HepG2 (cell line): ENCODE data around the gene SLC9B2. TPM values are rescaled to one million over a fixed set of nuclear protein-coding genes. Genes with fewer than 3 reads are reported as not detected.

ENCODE experiments used
- ATF3 ChIP-seq: sonication (generic); formaldehyde crosslinking; IDR thresholded peaks from 2 replicates; pipeline ENCODE4 v1.4.0; 2020; ENCODE audit warnings: missing genetic modification reagents
- FOSL1 ChIP-seq: sonication (generic); formaldehyde crosslinking; IDR thresholded peaks from 2 replicates; pipeline ENCODE4 v1.9.0; 2021; ENCODE audit warnings: missing genetic modification reagents, borderline replicate concordance
- GPBP1L1 ChIP-seq: sonication (generic); formaldehyde crosslinking; IDR thresholded peaks from 2 replicates; pipeline ENCODE4 v1.5.0; 2020; ENCODE audit warnings: mild to moderate bottlenecking, missing genetic modification reagents
- HMG20A ChIP-seq: IDR thresholded peaks from 2 replicates; pipeline ENCODE4 v1.6.1; 2016; ENCODE audit warnings: borderline replicate concordance
- HOXA3 ChIP-seq: sonication (generic); formaldehyde crosslinking; IDR thresholded peaks from 2 replicates; pipeline ENCODE4 v1.5.0; 2020; ENCODE audit warnings: missing genetic modification reagents
- KDM4B ChIP-seq: sonication (generic); formaldehyde crosslinking; IDR thresholded peaks from 2 replicates; pipeline ENCODE4 v1.4.0; 2020; ENCODE audit warnings: missing genetic modification reagents
- KMT2A ChIP-seq: sonication (generic); formaldehyde crosslinking; IDR thresholded peaks from 2 replicates; pipeline ENCODE4 v1.4.0; 2020; ENCODE audit warnings: missing genetic modification reagents
- NCOA2 ChIP-seq: sonication (generic); formaldehyde crosslinking; IDR thresholded peaks from 2 replicates; pipeline ENCODE4 v1.8.0; 2022; ENCODE audit warnings: inconsistent platforms
- NFRKB ChIP-seq: fragments of 450-650 bp; IDR thresholded peaks from 2 replicates; pipeline ENCODE4 v1.6.1; 2017
- PREB ChIP-seq: sonication (generic); formaldehyde crosslinking; IDR thresholded peaks from 2 replicates; pipeline ENCODE4 v1.4.0; 2020; ENCODE audit warnings: missing genetic modification reagents
- RBAK ChIP-seq: sonication (generic); formaldehyde crosslinking; IDR thresholded peaks from 2 replicates; pipeline ENCODE4 v1.5.1; 2020; ENCODE audit warnings: mild to moderate bottlenecking, missing genetic modification reagents
- SMAD1 ChIP-seq: sonication (generic); formaldehyde crosslinking; IDR thresholded peaks from 2 replicates; pipeline ENCODE4 v1.4.0; 2020; ENCODE audit warnings: missing genetic modification reagents, low read depth, mild to moderate bottlenecking, borderline replicate concordance
- SRF ChIP-seq: IDR thresholded peaks from 2 replicates; pipeline ENCODE4 v1.6.1; 2011; ENCODE audit warnings: mild to moderate bottlenecking, low read depth, low read length, moderate library complexity
- SRY ChIP-seq: sonication (generic); formaldehyde crosslinking; IDR thresholded peaks from 2 replicates; pipeline ENCODE4 v1.8.0; 2022; ENCODE audit warnings: mild to moderate bottlenecking, missing genetic modification reagents
- TARDBP ChIP-seq: sonication (generic); formaldehyde crosslinking; IDR thresholded peaks from 2 replicates; pipeline ENCODE4 v1.8.0; 2022; ENCODE audit warnings: mild to moderate bottlenecking, missing genetic modification reagents
- TEAD3 ChIP-seq: optimal IDR thresholded peaks from 2 replicates; pipeline ENCODE3; 2016; ENCODE audit warnings: borderline replicate concordance
- TGIF2 ChIP-seq: IDR thresholded peaks from 2 replicates; pipeline ENCODE4 v1.6.1; 2016; ENCODE audit warnings: control low read depth, missing compliant biosample characterization
- ZBTB7B ChIP-seq: sonication (generic); formaldehyde crosslinking; IDR thresholded peaks from 2 replicates; pipeline ENCODE4 v1.4.0; 2020; ENCODE audit warnings: missing genetic modification reagents
- ZBTB8A ChIP-seq: sonication (generic); formaldehyde crosslinking; IDR thresholded peaks from 2 replicates; pipeline ENCODE4 v1.4.0; 2020; ENCODE audit warnings: mild to moderate bottlenecking, low read depth, missing genetic modification reagents, borderline replicate concordance
- ZNF256 ChIP-seq: sonication (generic); formaldehyde crosslinking; conservative IDR thresholded peaks from 2 replicates; pipeline ENCODE4 v1.4.0; 2020; ENCODE audit warnings: missing genetic modification reagents
- ZNF337 ChIP-seq: sonication (generic); formaldehyde crosslinking; IDR thresholded peaks from 2 replicates; pipeline ENCODE4 v1.5.1; 2020; ENCODE audit warnings: missing genetic modification reagents, low read depth, mild to moderate bottlenecking, borderline replicate concordance
- ZNF510 ChIP-seq: sonication (generic); formaldehyde crosslinking; IDR thresholded peaks from 2 replicates; pipeline ENCODE4 v1.4.0; 2020; ENCODE audit warnings: low read depth, mild to moderate bottlenecking, missing genetic modification reagents
- polyA plus RNA-seq, 8 experiments: library from polyadenylated mRNA; depleted of rRNA in 3 of 8; stranded (reverse) in 7 of 8; unstranded in 1 of 8; fragments of >200 nt; fragmentation: Illumina TruSeq in 4 of 8; extraction: Trizol in 4 of 8; gene quantifications; 2 replicates each; pipeline versions ENCODE4 v1.2.1 to v1.2.3, GENCODE V29; 2011 to 2016; ENCODE audit warnings: low read depth in 4 of 8, missing spikeins in 1 of 8, mixed read lengths in 1 of 8; ENCODE audit not compliant: insufficient read depth in 1 of 8
- total RNA-seq, 5 experiments: library from RNA; depleted of rRNA; stranded (reverse); fragments of >200 nt; fragmentation: Illumina TruSeq; extraction: Trizol; gene quantifications; 2 replicates each; pipeline ENCODE4 v1.2.3, GENCODE V29; 2016; ENCODE audit warnings: low read depth in 1 of 5
- TF ChIP-seq, protein P1 (sequence below): sonication (generic); formaldehyde crosslinking; IDR thresholded peaks from 2 replicates; pipeline ENCODE4 v1.9.0; 2021; ENCODE audit warnings: missing genetic modification reagents, borderline replicate concordance
- TF ChIP-seq, protein P2 (sequence below): sonication (generic); formaldehyde crosslinking; IDR thresholded peaks from 2 replicates; pipeline ENCODE4 v1.5.1; 2020; ENCODE audit warnings: mild to moderate bottlenecking, moderate library complexity, missing genetic modification reagents
- TF ChIP-seq, protein P3 (sequence below): IDR thresholded peaks from 2 replicates; pipeline ENCODE4 v1.6.1; 2016; ENCODE audit warnings: missing genetic modification reagents, missing compliant biosample characterization

The SLC9B2 gene
- total and polyA plus RNA-seq, 2 of the 13 experiments (the other 11 are each of a cell fraction or from before 2014, with no cell fraction given) = 23.5 to 38.5 TPM

- TF ChIP-seq FOSL1 (CRISPR knock-in tag) (peak; percentile 40; the same call in 1 of the 2 replicates), ZBTB7B (no peak), KMT2A (CRISPR knock-in tag) (peak; percentile 30; the same call in 1 of the 2 replicates), PREB (CRISPR knock-in tag) (no peak), SMAD1 (CRISPR knock-in tag) (no peak), ATF3 (CRISPR knock-in tag) (0 out of 2 replicates have a peak, but pooled peaks have one; percentile 39), HMG20A (CRISPR knock-in tag) (peak; percentile 90; the same call in 1 of the 2 replicates), RBAK (peak; percentile 78; the same call in 1 of the 2 replicates), SRF (peak; percentile 78; the same call in 1 of the 2 replicates), KDM4B (CRISPR knock-in tag) (no peak; the same call in 1 of the 2 replicates), SRY (CRISPR knock-in tag) (no peak), HOXA3 (CRISPR knock-in tag) (peak; percentile 71), ZNF510 (CRISPR knock-in tag) (no peak), ZNF256 (CRISPR knock-in tag) (no peak), TEAD3 (CRISPR knock-in tag) (peak; percentile 89), GPBP1L1 (CRISPR knock-in tag) (no peak), TGIF2 (CRISPR knock-in tag) (peak; percentile 87), NFRKB (no peak), ZNF337 (0 out of 2 replicates have a peak, but pooled peaks have one; percentile 38), TARDBP (peak; percentile 62; the same call in 1 of the 2 replicates), ZBTB8A (no peak), NCOA2 (peak; percentile 81)
- TF ChIP-seq, protein P1, sequence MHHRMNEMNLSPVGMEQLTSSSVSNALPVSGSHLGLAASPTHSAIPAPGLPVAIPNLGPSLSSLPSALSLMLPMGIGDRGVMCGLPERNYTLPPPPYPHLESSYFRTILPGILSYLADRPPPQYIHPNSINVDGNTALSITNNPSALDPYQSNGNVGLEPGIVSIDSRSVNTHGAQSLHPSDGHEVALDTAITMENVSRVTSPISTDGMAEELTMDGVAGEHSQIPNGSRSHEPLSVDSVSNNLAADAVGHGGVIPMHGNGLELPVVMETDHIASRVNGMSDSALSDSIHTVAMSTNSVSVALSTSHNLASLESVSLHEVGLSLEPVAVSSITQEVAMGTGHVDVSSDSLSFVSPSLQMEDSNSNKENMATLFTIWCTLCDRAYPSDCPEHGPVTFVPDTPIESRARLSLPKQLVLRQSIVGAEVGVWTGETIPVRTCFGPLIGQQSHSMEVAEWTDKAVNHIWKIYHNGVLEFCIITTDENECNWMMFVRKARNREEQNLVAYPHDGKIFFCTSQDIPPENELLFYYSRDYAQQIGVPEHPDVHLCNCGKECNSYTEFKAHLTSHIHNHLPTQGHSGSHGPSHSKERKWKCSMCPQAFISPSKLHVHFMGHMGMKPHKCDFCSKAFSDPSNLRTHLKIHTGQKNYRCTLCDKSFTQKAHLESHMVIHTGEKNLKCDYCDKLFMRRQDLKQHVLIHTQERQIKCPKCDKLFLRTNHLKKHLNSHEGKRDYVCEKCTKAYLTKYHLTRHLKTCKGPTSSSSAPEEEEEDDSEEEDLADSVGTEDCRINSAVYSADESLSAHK (CRISPR knock-in tag) = no peak
- TF ChIP-seq, protein P2, sequence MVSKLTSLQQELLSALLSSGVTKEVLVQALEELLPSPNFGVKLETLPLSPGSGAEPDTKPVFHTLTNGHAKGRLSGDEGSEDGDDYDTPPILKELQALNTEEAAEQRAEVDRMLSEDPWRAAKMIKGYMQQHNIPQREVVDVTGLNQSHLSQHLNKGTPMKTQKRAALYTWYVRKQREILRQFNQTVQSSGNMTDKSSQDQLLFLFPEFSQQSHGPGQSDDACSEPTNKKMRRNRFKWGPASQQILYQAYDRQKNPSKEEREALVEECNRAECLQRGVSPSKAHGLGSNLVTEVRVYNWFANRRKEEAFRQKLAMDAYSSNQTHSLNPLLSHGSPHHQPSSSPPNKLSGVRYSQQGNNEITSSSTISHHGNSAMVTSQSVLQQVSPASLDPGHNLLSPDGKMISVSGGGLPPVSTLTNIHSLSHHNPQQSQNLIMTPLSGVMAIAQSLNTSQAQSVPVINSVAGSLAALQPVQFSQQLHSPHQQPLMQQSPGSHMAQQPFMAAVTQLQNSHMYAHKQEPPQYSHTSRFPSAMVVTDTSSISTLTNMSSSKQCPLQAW = peak; percentile 53; the same call in 1 of the 2 replicates
- TF ChIP-seq, protein P3, sequence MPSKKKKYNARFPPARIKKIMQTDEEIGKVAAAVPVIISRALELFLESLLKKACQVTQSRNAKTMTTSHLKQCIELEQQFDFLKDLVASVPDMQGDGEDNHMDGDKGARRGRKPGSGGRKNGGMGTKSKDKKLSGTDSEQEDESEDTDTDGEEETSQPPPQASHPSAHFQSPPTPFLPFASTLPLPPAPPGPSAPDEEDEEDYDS (CRISPR knock-in tag) = peak; percentile 62
Observed at GRCh38 chr4:103075435-103075893, 1.1 kb downstream of the SLC9B2 start (continued).
